HG02571 (cell line): ENCODE data around the gene HOXC13.

ENCODE experiments used
- ATAC-seq: cut with Tn5 transposase; IDR thresholded peaks from one replicate; pipeline ENCODE4 v1.9.1; 2021; ENCODE audit warnings: mild to moderate bottlenecking, moderate library complexity; ENCODE audit not compliant: unreplicated experiment

The HOXC13 gene

DNA sequence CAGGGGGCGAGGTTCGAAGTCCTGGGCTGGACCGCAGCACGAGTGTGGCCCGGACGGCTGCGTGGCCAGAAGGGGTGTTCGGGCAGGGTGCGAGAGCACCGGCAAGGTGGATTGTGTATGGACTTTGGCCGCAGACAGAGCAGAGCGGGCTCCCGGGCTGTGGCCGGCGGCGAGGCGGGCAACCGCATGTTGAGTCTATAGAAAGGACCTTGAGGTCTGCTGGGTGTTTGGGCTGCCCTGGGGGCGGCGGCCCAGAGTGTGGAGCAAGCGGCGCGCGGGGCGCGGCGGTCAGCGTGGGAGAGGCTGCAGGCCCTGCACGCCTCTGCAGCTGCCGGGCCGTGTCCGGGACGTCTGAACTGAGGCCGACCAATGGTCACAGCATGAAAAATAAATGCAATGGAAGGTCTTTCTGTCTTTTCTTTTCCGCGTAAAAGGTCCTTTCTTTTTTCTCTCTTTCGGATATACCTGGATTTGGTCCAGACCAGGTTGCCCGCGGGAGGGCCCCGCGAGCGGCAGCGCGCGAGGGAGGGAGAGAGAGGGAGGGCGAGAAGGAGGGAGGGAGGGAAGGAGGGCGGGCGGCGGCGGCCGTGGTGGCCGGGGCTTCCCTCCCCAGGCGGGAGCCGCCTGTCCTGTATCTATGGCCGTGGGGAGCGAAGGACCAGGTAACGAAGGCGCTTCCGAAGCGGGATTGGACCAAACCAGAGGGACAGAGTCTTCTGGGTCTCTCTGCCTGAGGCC lies 55.8 kb downstream of the HOXC13 start:
- ATAC-seq = no peak

DNA sequence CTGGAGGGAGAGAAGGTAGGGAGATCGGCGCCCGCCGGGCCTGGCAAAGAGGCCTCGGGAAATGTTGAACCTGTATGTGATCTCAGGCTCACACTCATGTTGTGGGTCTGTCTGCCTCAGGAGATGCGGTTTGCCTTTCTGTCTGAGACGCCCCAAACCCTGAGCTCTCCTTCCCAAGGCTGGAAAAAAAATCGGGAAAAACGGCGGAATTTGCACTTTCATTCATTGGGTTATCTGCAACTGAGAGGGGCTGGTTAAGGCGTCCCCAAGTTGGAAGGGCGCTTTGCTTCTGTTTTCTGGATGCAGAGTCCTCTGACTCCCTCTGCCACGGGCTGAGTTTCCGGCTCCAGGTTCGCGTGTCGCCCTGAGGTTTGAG lies 56.4 kb downstream of the HOXC13 start:
- ATAC-seq = no peak

GRCh38 chr12:53995378-53996239 lies 57.0 kb downstream of the HOXC13 start:
- no peak for ATAC-seq
